Stimulated activated CD4-positive, alpha-beta T cell treated with anti-CD3 and anti-CD28 coated beads, Interleukin-4, amount 100 ng/mL, for 48 hours (primary cell): Measurements from ENCODE around the gene HMGXB4.
A peak's percentile ranks its signal among the peaks of the same experiment; 100 is the strongest.
"Not testable (repeated sequence)": the region's sequence is repeated elsewhere in the genome, so short reads cannot be mapped to it uniquely, and the experiment has no call there.

ENCODE experiments used
- DNase-seq, 2 donors: peaks; one replicate each; pipeline ENCODE4 v3.0.0-alpha.2; 2020; ENCODE audit warnings: low read depth in 2 of 2

Gene HMGXB4

GRCh38 chr22:35257321-35258190 lies at the start of gene HMGXB4:
HMGXB4 (plus strand) TSS chr22:35257493; CDS start chr22:35262391, 4,898 bp downstream.
- peak; percentile 74 to 82 for DNase-seq

- DNase-seq: no peak
Observed at GRCh38 chr22:35208003-35208402, 49.3 kb upstream of the HMGXB4 start.

- no peak for DNase-seq
Observed at GRCh38 chr22:35209203-35209602, 48.1 kb upstream of the HMGXB4 start.

GRCh38 chr22:35212009-35212408 lies 45.3 kb upstream of the HMGXB4 start:
- DNase-seq: no peak

GRCh38 chr22:35212996-35213395 lies 44.3 kb upstream of the HMGXB4 start:
- no peak for DNase-seq

DNA sequence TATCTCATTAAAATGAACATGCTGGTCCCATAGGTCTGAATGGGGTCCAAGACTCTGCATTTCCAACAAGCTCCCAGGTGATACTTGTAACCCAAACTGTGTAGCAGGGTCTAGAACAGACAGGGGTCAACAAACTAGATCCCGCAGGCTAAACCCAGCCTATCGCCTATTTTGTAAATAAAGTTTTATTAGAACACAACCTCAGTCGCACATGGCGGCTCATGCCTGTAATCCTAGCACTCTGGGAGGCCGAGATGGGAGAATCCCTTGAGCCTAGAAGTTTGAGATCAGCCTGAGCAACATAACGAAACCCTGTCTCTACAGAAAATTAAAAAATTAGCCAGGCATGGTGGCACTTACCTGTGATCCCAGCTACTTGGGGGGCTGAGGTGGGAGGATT lies 42.3 kb upstream of the HMGXB4 start:
- DNase-seq: no peak

- no peak for DNase-seq
Observed at GRCh38 chr22:35215993-35216392, 41.3 kb upstream of the HMGXB4 start.

- DNase-seq: no peak
Observed at GRCh38 chr22:35217527-35217926, 39.8 kb upstream of the HMGXB4 start.

- no peak for DNase-seq
Observed at GRCh38 chr22:35218079-35218478, 39.2 kb upstream of the HMGXB4 start.

GRCh38 chr22:35219012-35219411 lies 38.3 kb upstream of the HMGXB4 start:
- no peak for DNase-seq

DNA sequence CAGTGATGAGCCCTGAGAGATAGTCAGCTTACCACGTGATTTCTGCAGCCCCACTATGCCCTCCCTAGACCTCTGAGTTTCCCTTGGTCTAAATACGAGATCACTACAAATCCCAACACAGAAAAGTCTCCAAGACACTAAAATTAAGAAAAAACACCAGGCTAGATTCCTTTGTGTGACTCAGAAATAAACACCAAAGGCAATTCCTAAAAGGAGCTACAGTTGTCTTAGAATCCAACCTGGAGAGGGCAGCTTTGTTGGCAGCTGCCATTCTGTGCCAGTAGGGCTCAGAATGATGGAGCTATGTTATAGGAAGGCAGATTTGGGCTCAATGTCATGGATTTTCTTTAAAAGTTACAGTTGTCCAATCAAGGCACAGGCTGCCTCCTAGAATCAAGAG lies 37.1 kb upstream of the HMGXB4 start:
- DNase-seq: no peak

- DNase-seq: no peak
Observed at GRCh38 chr22:35225010-35225409, 32.3 kb upstream of the HMGXB4 start.

- DNase-seq: no peak
Observed at GRCh38 chr22:35226958-35227647, 30.2 kb upstream of the HMGXB4 start.

GRCh38 chr22:35229865-35230264 lies 27.4 kb upstream of the HMGXB4 start:
- no peak for DNase-seq

GRCh38 chr22:35230417-35230816 lies 26.9 kb upstream of the HMGXB4 start:
- no peak for DNase-seq

DNA sequence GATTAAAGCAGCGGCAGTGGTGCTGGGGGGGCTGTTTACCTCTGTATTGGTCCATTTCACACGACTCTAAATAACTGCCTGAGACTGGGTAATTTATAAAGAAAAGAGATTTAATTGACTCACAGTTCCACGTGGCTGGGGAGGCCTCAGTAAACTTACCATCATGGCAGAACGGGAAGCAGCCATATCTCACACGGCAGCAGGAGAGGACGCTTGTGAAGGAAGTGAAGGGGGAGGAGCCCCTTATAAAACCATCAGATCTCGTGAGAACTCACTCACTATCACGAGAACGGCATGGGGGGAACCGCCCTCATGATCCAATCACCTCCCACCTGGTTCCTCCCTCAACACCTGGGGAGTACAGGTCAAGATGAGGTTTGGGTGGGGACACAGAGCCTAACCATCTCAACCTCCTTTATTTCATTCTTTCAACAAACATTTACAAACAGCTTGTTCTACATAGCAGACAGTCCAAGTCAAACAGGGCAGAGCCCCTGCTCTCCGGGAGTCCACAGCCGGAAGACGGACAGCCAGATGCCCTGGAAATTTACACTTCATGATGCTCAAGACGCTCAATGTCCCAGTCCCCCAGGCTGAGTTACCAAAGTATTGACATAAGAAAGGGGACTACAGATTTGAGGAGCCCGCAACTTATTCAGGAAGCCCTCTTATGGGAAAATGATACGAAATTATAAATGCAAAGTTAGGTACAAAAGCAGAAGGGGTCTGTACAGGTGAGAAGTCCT lies 26.3 kb upstream of the HMGXB4 start:
- DNase-seq: no peak

DNA sequence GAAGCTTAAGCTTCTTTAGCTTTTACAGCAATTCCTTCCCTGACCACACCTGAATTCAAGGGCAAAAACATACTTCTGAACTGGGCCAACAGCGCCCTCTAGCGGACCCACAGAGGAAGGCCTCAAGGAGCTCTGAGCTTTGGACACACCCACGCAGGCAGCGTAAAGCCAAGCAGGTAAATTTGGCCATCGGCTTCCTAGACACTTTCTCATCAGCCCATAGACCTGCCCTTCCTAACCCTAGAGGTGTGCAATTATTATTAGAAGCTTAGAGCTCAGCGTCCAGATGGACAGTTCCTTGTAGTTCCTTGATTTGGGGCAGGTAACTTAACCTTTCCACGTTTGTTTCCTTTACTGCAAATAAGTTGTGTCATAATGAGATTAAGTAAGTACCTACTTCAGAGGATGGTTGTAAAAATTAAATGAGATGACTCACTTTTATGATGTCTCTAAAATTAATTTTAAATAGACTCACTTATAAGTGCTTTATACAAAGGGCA lies 25.7 kb upstream of the HMGXB4 start:
- peak; percentile 64 to 72 for DNase-seq

DNA sequence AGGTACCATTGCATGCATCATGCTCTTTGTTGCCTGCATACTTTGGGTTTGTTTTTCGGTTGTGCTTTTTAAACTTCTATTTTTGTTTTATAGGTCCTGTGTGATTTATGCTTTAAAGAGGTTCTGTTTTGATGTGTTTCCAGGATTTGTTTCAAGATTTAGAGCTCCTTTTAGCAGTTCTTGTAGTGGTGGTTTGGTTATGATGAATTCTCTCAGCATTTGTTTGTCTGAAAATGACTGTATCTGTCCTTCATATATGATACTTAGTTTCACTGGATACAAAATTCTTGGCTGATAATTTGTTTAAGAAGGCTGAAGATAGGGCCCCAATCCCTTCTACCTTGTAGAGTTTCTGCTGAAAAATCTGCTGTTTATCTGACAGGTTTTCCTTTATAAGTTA lies 18.5 kb upstream of the HMGXB4 start:
- not testable (repeated sequence) for DNase-seq

- DNase-seq: not testable (repeated sequence)
Observed at GRCh38 chr22:35244507-35244906, 12.8 kb upstream of the HMGXB4 start.

DNA sequence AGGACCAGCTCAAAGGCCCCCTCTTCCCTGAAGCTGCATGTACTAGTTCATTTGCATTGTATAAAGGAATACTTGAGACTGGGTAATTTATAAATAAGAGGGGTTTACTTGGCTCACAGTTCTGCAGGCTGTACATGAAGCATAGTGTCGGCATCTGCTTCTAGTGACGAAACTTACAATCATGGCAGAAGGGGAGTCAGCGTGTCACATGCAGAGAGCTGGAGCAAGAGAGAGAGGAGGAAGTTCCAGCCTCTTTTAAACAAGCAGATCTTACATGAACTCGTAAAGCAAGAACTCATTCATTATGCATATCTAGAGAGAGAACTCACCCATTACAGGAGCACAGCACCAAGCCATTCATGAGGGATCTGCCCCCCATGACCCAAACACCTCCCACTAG lies 7.1 kb upstream of the HMGXB4 start:
- DNase-seq: no peak

DNA sequence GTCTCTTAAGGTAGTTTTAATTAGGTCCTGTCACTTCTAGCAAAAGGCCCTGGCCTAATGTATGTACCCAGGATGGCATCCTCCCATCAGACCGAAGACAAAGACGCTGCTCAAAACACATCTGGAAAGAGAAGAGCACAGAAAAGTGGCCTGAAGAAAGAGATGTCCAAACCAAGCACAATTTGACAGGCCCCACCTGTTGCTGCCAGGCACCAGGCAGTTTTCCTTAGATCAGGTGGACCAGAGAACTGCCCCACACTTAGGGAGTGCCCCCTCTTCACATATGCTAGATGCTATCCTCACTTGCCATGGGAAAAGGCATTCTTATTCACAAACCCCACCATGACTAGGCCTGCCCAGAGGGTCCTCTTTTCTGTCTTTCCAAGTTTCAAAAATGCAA lies 3.3 kb upstream of the HMGXB4 start:
- no peak for DNase-seq

DNA sequence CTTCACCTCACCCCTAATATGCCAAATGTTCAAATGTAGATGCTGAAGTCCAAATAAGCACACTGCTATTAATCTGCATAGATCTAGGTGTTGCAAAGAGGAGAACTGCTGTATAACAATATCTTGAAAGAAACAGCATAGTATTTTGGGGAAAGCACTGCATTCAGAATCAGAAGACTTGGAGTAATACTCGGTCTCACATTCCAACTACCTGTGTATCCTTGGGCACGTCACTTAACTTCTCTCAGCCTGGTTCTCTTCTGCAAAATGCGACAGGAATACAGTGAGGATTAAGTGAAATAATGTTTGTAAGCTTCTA lies 332 bp upstream of the HMGXB4 start:
- no peak for DNase-seq
